Cardiac fibroblast (primary cell): ENCODE data around the gene RAB17.

Experiments used
- DNase-seq, 2 donors: peaks; one replicate each; pipeline versions ENCODE4 v3.0.0 to v3.0.0-alpha.2; 2010; ENCODE audit warnings: low read depth in 2 of 2
- H3K4me3 ChIP-seq, 2 donors: replicated peaks in 1 of 2; 1 replicate in 1 of 2; 2 replicates in 1 of 2; pipeline ENCODE4 v1.5.1; 2011; ENCODE audit warnings: low read depth in 2 of 2, low read length in 2 of 2, mild to moderate bottlenecking in 2 of 2, moderate library complexity in 1 of 2
- TF ChIP-seq, protein P1 (sequence below): IDR thresholded peaks from one replicate; pipeline ENCODE4 v1.5.1; 2011; ENCODE audit warnings: low read depth, mild to moderate bottlenecking, low read length, inconsistent platforms

The RAB17 gene

DNA sequence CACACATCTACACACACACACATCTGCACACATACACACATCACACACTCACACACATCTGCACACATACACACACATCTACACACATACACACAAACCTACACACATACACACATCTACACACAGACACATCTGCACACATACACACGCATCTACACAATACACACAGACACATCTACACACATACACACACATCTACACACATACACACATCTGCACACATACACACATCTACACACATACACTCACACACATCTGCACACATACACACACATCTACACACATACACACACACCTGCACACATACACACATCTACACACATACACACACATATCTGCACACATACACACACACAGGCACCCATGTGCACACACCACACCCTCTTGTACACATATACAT, 24.6 kb downstream of the RAB17 start:
- no peak overlapping the region for H3K4me3 ChIP-seq
- no peak for DNase-seq
- TF ChIP-seq, protein P1, sequence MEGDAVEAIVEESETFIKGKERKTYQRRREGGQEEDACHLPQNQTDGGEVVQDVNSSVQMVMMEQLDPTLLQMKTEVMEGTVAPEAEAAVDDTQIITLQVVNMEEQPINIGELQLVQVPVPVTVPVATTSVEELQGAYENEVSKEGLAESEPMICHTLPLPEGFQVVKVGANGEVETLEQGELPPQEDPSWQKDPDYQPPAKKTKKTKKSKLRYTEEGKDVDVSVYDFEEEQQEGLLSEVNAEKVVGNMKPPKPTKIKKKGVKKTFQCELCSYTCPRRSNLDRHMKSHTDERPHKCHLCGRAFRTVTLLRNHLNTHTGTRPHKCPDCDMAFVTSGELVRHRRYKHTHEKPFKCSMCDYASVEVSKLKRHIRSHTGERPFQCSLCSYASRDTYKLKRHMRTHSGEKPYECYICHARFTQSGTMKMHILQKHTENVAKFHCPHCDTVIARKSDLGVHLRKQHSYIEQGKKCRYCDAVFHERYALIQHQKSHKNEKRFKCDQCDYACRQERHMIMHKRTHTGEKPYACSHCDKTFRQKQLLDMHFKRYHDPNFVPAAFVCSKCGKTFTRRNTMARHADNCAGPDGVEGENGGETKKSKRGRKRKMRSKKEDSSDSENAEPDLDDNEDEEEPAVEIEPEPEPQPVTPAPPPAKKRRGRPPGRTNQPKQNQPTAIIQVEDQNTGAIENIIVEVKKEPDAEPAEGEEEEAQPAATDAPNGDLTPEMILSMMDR = no peak

DNA sequence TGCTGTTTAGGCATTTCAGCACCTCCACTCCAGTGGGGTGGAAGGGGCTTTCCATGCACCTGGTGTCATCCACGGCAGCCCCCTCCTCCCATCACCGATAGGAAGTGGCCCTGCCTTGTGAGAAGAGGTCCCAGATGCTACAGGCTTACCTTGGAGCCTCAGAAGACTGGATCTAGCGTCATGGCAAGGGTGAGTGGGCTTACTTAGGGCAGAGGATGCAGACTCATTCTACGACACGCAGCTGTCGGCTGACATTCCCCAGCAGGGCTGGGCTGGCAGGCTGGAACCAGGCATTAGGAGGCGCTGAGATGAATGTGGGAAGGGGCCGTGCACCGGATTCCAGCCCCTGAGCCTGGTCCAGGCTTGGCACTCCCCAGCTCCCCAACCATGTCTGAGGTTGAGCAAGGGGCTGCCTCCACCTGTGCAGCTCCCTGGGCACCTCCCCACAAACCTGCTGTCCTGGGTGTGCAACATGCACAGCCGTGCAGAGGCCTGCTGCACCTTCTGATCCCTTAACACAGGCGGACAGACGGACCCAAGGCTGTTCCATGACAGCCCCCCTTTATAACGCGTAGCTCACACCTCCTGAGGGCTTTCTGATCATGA, 25.9 kb downstream of the RAB17 start:
- H3K4me3 ChIP-seq = no peak overlapping the region
- DNase-seq = no peak
- TF ChIP-seq, protein P1 = no peak

DNA sequence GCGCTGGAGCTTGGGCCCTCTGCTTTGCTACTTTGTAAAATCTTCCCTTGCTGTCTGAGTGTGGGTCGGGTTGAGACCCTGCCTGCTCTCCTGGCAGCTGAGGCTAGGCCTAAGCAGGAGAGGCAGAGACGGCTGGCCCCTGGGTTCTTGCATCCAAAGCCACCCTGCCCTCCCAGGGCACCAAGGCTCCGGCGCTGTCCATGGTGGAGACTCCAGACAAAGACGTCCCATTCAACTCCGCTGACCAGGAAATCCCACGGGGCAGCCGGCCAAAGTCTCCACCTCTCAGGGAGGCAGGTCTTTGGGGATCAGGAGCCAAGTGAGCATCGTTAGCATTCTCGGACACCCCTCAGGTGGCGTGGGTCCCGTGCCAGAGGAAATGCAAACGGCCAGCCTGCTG, 26.7 kb downstream of the RAB17 start:
- TF ChIP-seq, protein P1 = no peak
- DNase-seq = peak; percentile 46
- no peak overlapping the region for H3K4me3 ChIP-seq

DNA sequence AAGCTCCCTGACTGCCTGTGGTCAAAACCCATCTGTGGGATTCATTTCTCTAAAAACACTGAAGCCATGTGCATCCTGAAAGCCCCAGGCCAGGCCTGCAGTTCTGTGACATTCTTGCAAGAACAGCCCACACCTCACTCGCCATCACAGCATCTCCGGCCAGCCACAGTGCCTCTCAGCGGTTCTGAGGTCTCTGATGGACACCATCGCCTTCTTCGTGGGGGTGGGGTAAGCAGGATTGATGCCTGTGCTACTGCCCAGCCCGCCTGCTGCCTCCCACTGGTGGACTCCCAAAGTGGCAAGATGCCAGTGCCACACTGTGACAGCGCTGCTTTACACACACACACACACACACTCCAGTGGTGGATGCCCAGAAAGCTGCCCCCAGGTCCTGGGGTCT, 29.3 kb downstream of the RAB17 start:
- H3K4me3 ChIP-seq = no peak overlapping the region
- TF ChIP-seq, protein P1 = no peak
- no peak for DNase-seq

DNA sequence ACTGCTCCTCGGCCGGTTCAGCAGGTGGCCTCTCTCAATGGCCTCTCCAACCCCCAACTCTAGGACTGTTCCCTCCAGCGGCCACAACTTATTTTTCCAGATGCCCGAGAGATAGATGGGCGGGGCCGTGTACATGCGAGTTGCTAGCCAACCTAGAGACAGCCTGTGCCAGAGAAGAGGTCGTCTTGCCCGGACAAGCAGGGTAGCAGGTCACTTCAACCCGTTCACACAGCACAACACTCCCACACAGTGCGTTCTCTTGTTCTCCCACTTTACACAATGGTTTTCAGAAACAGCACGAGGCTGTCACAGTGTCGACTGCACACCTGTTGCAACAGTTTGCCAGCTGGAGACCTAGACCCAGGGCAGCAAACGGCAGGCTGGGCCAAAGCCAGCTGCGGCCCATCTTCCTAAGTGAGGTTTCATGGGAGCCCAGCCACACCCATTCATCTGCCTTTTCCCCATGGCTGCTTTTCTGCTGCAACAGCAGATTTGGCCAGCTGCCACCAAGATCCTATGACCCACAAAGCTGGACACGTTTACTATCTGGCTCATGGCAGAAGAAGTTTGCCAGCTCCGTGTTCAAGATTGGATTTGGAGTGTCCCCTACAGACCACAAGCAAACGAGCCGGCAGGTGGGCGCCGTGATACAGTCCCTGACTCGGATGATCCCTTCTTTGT, 31.4 kb downstream of the RAB17 start:
- TF ChIP-seq, protein P1 = no peak
- DNase-seq = peak; percentile 78 to 92
- no peak overlapping the region for H3K4me3 ChIP-seq

DNA sequence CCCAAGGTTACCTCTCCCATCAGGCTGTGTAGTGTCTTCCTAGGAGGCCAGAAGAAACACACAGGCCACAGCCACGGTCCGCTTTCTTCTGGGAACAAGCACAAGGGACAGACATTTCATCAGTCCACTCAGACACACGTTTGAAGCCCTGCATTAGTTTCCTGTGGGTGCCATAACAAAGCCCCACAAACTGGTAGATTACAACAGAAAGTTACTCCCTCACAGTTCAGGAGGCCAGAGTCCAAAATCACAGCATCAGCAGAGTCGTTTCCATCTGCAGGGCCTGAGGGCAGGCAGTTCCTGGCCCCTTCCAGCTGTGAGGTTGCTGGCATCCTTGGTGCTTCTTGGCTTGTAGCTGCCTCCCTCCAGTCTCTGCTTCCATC, 32.9 kb downstream of the RAB17 start:
- no peak for DNase-seq
- TF ChIP-seq, protein P1 = no peak
- H3K4me3 ChIP-seq = no peak overlapping the region
